GM10847 (cell line): ENCODE measurements around the gene LIPT2.

Source experiments
- POLR2A ChIP-seq: IDR thresholded peaks from 2 replicates; pipeline ENCODE4 v1.6.1; 2011; ENCODE audit not compliant: insufficient read length; ENCODE audit errors: extremely low read depth

The LIPT2 gene

DNA sequence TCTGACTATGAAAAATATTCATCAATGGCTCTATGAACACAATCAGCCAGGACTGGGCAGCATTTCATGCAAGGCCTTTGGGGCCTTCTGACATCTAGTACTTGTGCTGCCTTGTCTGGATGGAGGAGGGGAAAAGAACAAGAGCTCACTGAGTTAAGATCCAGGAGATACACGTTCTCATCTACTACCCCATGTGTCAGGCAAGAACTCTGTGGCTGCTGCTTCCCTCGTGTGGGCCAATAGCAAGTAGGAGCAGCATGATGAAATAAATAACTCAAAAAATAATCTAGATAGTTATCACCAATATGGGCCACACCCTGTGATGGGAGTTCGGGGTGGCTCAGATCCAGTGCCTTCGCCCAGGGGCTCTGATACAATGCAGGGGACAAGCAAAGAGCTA, 33.5 kb downstream of the LIPT2 start:
- TF ChIP-seq POLR2A, result no peak

DNA sequence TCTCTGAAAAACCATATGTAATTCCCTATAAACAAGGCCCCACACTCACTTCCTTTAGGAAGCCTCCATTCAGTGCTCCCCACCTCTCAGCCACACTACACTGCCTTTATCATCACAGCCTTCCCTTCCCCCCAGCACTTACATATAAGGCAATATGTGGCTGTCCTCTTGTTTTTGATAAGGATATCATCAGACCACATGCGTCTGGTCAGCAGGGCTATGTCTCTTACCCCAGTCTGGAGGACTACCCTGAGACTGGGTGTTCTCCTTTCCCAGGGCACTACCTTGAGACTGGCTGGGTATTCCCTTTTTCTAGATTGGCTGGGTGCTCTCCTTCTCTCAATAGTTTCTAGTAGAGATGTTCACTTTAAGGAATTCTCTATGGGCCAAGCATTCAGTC, 33.9 kb downstream of the LIPT2 start:
- TF ChIP-seq POLR2A, result no peak

DNA sequence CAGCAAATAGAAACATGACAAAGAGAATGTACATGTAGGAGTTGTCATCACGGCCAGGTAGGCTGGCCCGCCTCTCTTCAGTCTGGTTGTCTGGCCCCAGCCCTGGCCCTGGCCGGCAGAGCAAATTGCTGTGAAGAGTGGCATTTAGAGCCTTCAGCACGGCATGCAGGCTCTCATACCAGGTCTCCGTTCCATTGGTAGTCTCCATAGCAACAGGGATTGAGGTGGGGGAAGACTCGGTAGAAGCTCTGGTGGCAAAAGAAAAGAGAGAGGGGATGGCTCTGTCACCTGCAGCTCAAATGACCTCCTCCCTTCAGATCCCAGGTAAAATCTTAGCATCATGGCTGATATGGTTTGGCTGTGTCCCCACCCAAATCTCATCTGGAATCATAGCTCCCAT, 36.2 kb downstream of the LIPT2 start:
- TF ChIP-seq POLR2A, result no peak

DNA sequence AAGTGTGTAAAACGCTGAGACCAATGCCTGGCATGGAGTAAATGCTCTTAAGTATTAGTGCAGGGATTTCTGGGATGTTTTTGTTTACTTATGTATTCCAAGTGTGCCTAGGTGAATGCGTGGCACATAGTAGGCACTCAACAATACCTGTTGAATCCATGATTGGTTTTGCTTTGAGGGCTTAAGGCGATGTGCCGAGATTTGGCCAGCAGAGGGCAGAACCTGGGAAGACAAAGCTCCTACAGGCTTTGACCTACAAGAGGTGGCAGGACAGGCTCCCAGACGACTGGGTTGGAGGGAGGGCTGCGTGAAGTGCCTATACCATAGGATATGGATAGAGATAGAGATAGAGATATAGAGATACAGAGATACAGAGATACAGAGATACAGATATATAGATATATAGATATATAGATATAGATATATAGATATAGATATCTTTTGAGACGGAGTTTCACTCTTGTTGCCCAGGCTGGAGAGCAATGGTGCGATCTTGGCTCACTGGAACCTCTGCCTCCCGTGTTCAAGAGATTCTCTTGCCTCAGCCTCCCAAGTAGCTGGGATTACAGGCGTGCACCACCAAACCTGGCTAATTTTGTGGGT, 40.0 kb downstream of the LIPT2 start:
- TF ChIP-seq POLR2A, result no peak

DNA sequence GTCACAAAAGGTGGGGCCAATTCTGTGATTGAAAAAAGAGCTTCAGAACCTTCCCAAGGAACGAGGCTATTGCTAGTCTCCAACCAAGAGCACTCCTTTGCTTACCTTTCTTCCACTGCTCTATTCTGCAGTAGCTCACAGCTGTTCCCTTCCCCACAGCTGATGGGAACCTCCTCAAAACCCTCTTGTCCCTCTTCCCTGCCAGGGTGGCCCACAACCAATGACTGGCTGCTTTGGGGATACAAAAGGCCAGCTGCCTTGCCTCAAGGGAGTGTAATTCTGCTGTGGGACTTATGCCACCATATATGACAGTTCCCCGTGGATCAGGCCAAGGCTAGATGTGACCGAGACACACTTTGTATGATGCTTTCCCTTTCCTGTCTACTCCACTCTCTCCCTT, 41.2 kb downstream of the LIPT2 start:
- TF ChIP-seq POLR2A, result no peak

DNA sequence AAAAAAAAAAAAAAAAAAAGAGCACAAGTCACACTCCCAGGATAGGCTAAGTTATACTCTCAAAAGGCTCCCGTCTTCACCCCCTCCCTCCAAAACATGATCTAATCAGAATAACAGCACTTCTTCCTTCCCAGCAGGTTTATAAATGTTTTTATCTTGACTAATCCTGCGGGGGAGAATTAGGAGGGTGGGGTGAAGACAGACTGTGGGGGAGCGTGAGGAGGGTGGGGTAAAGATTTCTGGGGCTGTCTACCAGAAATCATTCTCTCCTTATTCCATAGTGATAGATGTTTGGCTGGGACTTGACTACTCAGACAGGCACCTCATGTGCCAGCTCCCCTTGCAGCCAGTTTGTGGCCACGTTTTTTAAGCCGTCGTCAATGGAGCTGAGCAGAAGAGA, 43.2 kb downstream of the LIPT2 start:
- no peak for TF ChIP-seq POLR2A

DNA sequence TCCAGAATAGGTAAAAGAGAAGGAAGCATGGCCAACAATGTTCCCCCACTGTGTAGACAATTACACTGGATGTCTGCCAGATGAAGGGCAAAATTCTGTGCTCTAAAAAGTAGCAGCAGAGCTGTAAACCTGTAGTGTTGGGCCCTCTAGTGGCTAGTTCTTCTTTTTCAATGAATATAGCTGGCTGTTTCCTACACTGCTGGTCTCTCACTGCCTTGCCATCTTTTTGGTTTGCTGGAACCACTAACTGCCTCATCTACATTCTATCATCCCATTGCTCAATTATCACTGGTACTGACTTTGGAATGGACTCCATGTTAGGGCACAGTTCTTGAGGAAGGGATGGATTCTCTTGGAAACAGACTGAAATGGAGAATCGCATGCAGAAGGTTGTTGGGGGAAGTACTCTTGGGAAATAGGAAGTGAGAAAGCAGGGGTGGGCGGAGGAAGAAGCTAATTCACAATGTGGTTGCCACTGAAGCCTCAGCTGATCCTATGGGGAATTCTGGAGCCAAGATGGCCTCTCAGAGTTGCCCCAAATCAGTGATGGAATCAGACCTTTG, 44.1 kb downstream of the LIPT2 start:
- no peak for TF ChIP-seq POLR2A

DNA sequence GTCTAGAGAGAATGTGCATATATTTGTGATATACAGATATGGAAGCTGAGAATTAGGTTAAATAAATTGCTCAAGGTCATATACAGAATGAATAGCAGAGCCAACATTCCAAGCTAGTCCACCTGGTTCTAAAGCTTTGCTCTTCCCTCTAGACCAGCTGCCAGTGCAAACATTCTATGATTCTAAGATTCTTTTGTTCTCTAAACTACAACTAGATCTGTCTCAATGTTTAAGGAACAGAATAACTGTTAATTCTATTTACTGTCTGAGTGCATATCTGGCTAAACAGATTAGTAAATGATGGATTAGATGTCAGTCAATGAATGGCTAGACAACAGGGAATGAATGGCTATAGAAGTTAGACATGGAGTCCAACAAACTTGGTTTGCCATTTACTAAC, 45.8 kb downstream of the LIPT2 start:
- TF ChIP-seq POLR2A, result no peak

DNA sequence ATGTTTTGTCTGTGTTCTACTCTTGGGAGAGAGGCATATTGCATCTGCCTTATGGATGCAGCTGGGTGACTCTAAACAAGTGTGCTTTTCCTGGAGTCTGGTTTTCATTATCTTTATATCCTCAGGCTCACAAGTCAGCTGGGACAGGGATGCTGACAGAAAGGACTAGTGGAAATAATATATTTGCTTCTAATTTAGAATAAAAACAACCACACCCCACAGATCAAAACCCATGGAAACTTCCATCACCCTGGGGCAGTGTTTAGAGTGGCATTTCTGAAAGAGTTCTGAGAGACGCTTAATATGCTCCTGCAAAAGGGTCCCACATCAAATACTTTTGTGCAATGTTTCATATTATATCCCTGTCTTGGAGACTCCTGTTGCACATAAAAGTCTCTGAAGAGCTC, 47.0 kb downstream of the LIPT2 start:
- no peak for TF ChIP-seq POLR2A

DNA sequence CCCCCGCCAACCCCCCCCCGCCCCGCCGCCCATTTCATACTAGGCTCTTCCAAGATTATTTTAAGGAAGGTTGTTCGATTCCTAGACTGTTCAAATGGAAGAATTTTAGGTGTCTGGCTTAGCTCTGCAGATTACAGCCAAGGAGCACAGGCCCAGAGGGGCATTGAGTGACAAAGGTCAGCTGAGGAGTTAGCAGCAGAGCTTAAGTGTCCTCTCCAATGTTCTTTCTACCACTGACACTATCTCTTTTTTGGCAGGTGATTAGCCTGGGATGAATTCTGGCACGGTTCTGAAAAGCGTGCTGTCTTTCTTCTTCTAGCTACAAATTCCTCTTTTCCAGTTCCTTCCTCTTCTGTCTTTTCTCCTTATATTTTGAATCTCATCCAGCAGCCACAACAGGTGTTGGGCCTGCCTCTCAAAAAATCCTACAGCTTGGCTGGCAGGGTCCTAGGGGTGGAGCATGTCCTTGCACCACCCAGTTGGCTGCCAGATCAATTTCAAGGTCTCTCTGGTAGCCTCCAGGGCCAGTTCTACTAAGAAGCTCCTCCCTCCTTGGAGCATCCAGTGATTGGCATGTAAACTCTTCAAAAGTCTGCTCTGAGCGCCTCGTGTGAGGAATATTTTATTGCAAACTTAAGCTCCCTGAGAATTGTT, 49.2 kb downstream of the LIPT2 start:
- TF ChIP-seq POLR2A, result no peak

DNA sequence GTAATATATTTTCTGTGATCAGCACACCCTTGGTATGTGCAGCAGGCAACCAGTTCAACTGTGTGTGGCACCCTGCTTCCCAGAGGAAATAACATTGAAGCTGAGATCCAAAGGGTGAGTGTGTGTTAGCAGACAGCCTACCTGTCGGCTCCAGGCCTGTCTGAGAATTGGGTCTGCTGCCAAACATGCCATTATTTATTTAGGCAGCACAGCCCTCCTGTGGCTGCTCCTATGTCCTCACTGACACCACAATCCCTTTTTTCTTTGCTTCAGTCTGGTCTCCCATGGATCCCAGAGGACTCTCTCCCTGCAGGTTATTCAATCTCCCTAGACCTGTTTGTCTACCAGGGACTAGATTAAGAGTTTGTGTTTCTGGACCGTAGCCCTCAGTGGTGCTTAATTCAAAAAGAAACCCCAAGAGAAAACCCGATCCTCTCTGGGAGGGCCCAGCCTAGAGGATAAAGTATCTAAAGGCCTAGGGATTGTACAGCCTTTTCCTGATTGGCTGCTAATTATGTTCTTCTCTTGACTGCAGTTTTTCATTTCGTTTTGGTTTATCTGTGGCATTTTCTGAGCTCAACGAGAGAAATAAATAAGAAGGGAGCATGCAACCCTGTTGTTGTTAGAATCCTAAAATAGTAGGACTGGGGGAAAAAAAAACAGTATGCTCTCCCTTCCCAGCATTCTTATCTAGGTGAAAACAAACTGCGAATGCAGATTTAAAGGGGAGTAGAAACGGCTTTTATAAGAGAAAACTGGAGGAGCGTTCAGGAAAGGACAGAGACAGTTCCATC, 50.3 kb downstream of the LIPT2 start:
- TF ChIP-seq POLR2A, result no peak

DNA sequence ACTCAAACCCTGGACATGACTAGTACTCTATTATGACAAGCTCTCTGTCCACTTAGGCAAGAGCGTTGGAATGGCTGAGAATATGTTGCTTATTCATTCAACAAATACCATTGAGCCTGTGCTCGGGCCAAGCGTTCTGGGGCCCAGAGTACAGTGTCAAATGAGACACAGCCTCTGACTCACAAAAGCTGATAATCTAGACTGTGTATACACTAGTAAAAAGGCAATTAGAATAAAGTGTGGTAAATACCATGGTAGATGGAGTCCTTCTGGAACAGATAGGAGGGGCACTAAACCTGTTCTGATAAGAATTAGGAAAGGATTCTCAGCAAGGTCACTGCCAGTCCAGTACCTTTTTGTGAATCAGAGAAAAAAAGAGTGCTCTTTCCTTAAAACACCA, 50.9 kb downstream of the LIPT2 start:
- TF ChIP-seq POLR2A, result no peak
